LNCaP clone FGC (cell line): Measurements from ENCODE around the gene GRIK3.

Source experiments
- DNase-seq: peaks from one replicate; pipeline ENCODE4 v3.0.0-alpha.2; 2011; ENCODE audit warnings: low read depth
- H3K4me3 ChIP-seq: 2 replicates; pipeline ENCODE4 v1.5.1; 2011; ENCODE audit warnings: mild to moderate bottlenecking, low read depth, low read length, control low read depth
- CTCF ChIP-seq: IDR thresholded peaks from 2 replicates; pipeline ENCODE4 v1.5.1; 2012; ENCODE audit warnings: mild to moderate bottlenecking; ENCODE audit not compliant: control insufficient read depth, insufficient read depth; ENCODE audit errors: extremely low read depth

Gene GRIK3

GRCh38 chr1:36852586-36852985, 181.7 kb downstream of the GRIK3 start:
- H3K4me3 ChIP-seq, result no peak overlapping the region
- no peak for TF ChIP-seq CTCF
- DNase-seq, result no peak

GRCh38 chr1:36851595-36851994, 182.7 kb downstream of the GRIK3 start:
- no peak for TF ChIP-seq CTCF
- no peak overlapping the region for H3K4me3 ChIP-seq
- DNase-seq, result no peak

- H3K4me3 ChIP-seq, result no peak overlapping the region
- DNase-seq, result no peak
- no peak for TF ChIP-seq CTCF
These were observed 183.2 kb downstream of the GRIK3 start for GRCh38 chr1:36851087-36851486.

GRCh38 chr1:36849956-36850355, 184.4 kb downstream of the GRIK3 start:
- no peak for TF ChIP-seq CTCF
- no peak for DNase-seq
- H3K4me3 ChIP-seq, result no peak overlapping the region

- no peak for DNase-seq
- H3K4me3 ChIP-seq, result no peak overlapping the region
- TF ChIP-seq CTCF, result no peak
These were observed 186.6 kb downstream of the GRIK3 start for GRCh38 chr1:36847761-36848160.

GRCh38 chr1:36847186-36847585, 187.1 kb downstream of the GRIK3 start:
- no peak for TF ChIP-seq CTCF
- DNase-seq, result no peak
- H3K4me3 ChIP-seq, result no peak overlapping the region

GRCh38 chr1:36846357-36846756, 188.0 kb downstream of the GRIK3 start:
- H3K4me3 ChIP-seq, result no peak overlapping the region
- no peak for DNase-seq

More at GRCh38 chr1:36846357-36846756, 188.0 kb downstream of the GRIK3 start:
- no peak for TF ChIP-seq CTCF
